Lower lobe of right lung (tissue), 2 donors: ENCODE measurements around the gene ZNF827. TPM values are rescaled to one million over a fixed set of nuclear protein-coding genes. Genes with fewer than 3 reads are reported as not detected.

Source experiments
- ATAC-seq, 2 donors: fragments of 200-7000 bp; cut with Tn5 transposase; one replicate each; pipeline ENCODE4 v1.9.1; 2020 to 2022; ENCODE audit warnings: mild to moderate bottlenecking in 2 of 2, moderate library complexity in 2 of 2
- DNase-seq: peaks from one replicate; pipeline ENCODE4 v3.0.0-alpha.2; 2020
- H3K27ac ChIP-seq: fragments of 200-600 bp; one replicate; pipeline ENCODE4 v1.8.0; 2022
- H3K27me3 ChIP-seq: fragments of 200-600 bp; one replicate; pipeline ENCODE4 v1.8.0; 2022; ENCODE audit warnings: low read depth
- H3K36me3 ChIP-seq: fragments of 200-600 bp; one replicate; pipeline ENCODE4 v1.8.0; 2022; ENCODE audit warnings: mild to moderate bottlenecking
- H3K4me1 ChIP-seq: fragments of 200-600 bp; one replicate; pipeline ENCODE4 v1.8.0; 2022
- H3K4me3 ChIP-seq: fragments of 200-600 bp; one replicate; pipeline ENCODE4 v1.8.0; 2022; ENCODE audit warnings: mild to moderate bottlenecking
- H3K9me3 ChIP-seq: fragments of 200-600 bp; one replicate; pipeline ENCODE4 v1.8.0; 2022
- CTCF ChIP-seq: fragments of 200-600 bp; IDR thresholded peaks from one replicate; pipeline ENCODE4 v1.8.0; 2022; ENCODE audit warnings: antibody characterized with exemption, mild to moderate bottlenecking
- intact Hi-C: fragments of 100-400 bp; cut with DNase I; formaldehyde crosslinking; loops from one replicate; pipeline ENCODE4 v1.11.0; 2022
- total RNA-seq: library from RNA; stranded (reverse); fragmentation: NEBNext Ultra II Directional; extraction: Animal tissue kit (Norgen Biotek cat#: 25700); gene quantifications from one replicate; pipeline ENCODE4 v1.2.1, GENCODE V29; 2021
- donor health status: DM: no; HTN: yes; CAD: no; lungs with severe emphysema.

Gene ZNF827
- total RNA-seq, 1 donor from 2014 or later: 11.3 TPM

- intact Hi-C loops: no loop called here
Measured at GRCh38 chr4:145907812-145908211, 30.8 kb downstream of the ZNF827 start.

GRCh38 chr4:145907390-145907789 lies 31.2 kb downstream of the ZNF827 start:
- Histone ChIP-seq H3K4me3 (no peak overlapping the region), H3K36me3 (peaks cover 3% of the 10 kb centered on the region), H3K4me1 (no peaks in the 10 kb centered on the region), H3K9me3 (no peaks in the 10 kb centered on the region), H3K27ac (no peak overlapping the region), H3K27me3 (no peaks in the 10 kb centered on the region)
- DNase-seq (no peak), ATAC-seq (no peak)
- no peak for TF ChIP-seq CTCF
- intact Hi-C loops: no loop called here

More at GRCh38 chr4:145907812-145908211, 30.8 kb downstream of the ZNF827 start:
- Histone ChIP-seq H3K4me3 (no peak overlapping the region), H3K27ac (no peak overlapping the region), H3K36me3 (no peaks in the 10 kb centered on the region), H3K27me3 (no peaks in the 10 kb centered on the region), H3K4me1 (no peaks in the 10 kb centered on the region), H3K9me3 (no peaks in the 10 kb centered on the region)
- DNase-seq (no peak), ATAC-seq (no peak)
- TF ChIP-seq CTCF: no peak

GRCh38 chr4:145904413-145905177 lies 34.0 kb downstream of the ZNF827 start:
- no peak for ATAC-seq
- intact Hi-C loops: no loop called here
- Histone ChIP-seq H3K36me3 (peaks cover 4% of the 10 kb centered on the region), H3K4me1 (no peaks in the 10 kb centered on the region), H3K9me3 (no peaks in the 10 kb centered on the region), H3K27me3 (no peaks in the 10 kb centered on the region), H3K27ac (no peak overlapping the region), H3K4me3 (no peak overlapping the region)
- no peak for TF ChIP-seq CTCF
- no peak for DNase-seq

GRCh38 chr4:145902522-145902921 lies 36.1 kb downstream of the ZNF827 start:
- no peak for DNase-seq
- Histone ChIP-seq H3K27ac (no peak overlapping the region), H3K36me3 (peaks cover 4% of the 10 kb centered on the region), H3K9me3 (no peaks in the 10 kb centered on the region), H3K27me3 (no peaks in the 10 kb centered on the region), H3K4me3 (no peak overlapping the region), H3K4me1 (no peaks in the 10 kb centered on the region)
- no peak for ATAC-seq
- no peak for TF ChIP-seq CTCF
- intact Hi-C loops: no loop called here

GRCh38 chr4:145899886-145900460 lies 38.6 kb downstream of the ZNF827 start:
- Histone ChIP-seq H3K27me3 (no peaks in the 10 kb centered on the region), H3K4me3 (no peak overlapping the region), H3K4me1 (no peaks in the 10 kb centered on the region), H3K27ac (no peak overlapping the region), H3K9me3 (no peaks in the 10 kb centered on the region), H3K36me3 (peaks cover 4% of the 10 kb centered on the region)
- no peak for TF ChIP-seq CTCF
- ATAC-seq: no peak
- intact Hi-C loops: no loop called here
- no peak for DNase-seq
